Fibroblast of peridontal ligament (primary cell): ENCODE data around the gene FGF6.
"Not testable (repeated sequence)": the region's sequence is repeated elsewhere in the genome, so short reads cannot be mapped to it uniquely, and the experiment has no call there.

Experiments used
- DNase-seq: peaks from one replicate; pipeline ENCODE4 v3.0.0-alpha.2; 2010; ENCODE audit errors: extremely low read depth

FGF6 gene, protein sequence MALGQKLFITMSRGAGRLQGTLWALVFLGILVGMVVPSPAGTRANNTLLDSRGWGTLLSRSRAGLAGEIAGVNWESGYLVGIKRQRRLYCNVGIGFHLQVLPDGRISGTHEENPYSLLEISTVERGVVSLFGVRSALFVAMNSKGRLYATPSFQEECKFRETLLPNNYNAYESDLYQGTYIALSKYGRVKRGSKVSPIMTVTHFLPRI

GRCh38 chr12:4445156-4446101 lies at the start of gene FGF6:
Gene FGF6 (minus strand): TSS chr12:4445815. CDS start chr12:4445570, 245 bp downstream.
- DNase-seq: no peak

DNA sequence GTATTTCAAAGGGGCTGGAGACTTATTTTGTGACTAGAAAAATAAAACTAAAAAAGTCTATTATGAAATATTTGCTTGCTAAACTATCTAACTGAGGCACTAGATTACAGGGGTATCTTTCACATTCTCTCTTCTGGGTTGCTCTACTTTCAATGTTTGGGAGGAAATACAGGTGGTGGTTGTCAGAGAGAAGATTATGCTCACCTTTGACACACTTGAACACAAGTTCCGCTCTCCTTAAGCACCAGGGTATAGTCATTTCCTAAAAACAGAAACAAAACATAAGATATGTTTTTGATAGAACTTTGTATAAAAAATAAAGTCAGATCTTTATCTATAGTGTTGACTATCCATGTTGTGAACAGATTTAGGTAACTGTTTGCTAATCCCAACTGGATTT lies 45.4 kb upstream of the FGF6 start:
- DNase-seq: no peak

- no peak for DNase-seq
Measured at GRCh38 chr12:4489556-4489955, 43.9 kb upstream of the FGF6 start.

GRCh38 chr12:4486980-4487379 lies 41.4 kb upstream of the FGF6 start:
- DNase-seq: no peak

- DNase-seq: no peak
Measured at GRCh38 chr12:4486049-4486699, 40.6 kb upstream of the FGF6 start.

- DNase-seq: no peak
Measured at GRCh38 chr12:4483885-4484823, 38.5 kb upstream of the FGF6 start.

- no peak for DNase-seq
Measured at GRCh38 chr12:4482936-4483335, 37.3 kb upstream of the FGF6 start.

DNA sequence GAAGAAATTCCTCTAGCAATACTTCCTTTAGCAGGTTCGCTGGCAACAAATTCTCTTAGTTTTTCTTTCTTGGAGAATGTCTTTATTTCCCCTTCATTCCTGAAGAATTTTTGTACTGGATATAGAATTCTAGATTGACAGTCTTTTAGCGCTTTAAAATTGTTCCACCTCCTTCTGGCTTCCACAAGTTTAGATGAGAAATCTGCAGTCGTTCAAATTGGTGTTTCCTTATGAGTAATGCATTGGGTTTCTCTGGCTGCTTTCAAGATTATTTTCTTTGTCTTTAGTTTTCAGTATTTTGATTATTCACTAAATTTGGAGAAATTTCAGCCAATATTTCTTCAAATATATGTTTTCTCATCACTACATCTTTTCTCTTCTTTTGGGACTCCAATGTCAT lies 33.3 kb upstream of the FGF6 start:
- no peak for DNase-seq

GRCh38 chr12:4477129-4477528 lies 31.5 kb upstream of the FGF6 start:
- DNase-seq: no peak

DNA sequence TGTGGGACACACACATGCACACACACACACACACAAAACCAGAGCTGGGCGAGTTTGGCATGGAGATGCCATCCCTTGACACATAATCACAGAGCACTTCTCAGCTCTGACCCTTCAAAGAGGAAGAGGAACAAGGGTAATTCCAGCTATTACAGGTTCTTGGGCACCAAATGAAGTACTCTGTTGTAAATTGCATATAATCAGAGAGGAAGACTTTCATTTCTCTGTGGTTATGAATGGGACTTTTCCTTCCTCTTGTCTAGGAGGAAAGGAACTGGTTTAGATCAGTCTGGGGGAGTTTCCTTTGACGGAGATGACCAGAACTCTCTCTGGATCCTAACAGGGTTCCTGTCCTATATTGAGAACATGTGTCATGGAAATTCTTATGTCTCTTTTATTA lies 26.4 kb upstream of the FGF6 start:
- no peak for DNase-seq

DNA sequence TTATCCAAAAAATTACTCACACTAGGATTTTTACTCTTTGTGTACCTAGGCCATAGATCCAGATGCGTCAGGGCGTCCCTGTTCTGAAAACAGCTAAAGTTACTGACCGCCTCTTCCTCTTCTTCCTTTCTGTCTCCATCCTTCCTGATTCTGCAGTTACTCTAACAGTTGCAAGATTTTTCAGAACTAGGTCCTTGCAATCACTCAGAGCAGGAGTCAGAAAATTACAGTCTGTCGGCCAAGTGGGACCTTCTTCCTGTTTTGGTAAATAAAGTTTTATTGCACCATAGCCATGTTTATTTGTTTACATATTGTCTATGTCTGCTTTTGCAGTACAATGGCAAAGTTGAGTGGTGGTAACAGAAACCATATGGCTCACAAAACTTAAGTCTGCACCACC lies 25.6 kb upstream of the FGF6 start:
- DNase-seq: no peak

DNA sequence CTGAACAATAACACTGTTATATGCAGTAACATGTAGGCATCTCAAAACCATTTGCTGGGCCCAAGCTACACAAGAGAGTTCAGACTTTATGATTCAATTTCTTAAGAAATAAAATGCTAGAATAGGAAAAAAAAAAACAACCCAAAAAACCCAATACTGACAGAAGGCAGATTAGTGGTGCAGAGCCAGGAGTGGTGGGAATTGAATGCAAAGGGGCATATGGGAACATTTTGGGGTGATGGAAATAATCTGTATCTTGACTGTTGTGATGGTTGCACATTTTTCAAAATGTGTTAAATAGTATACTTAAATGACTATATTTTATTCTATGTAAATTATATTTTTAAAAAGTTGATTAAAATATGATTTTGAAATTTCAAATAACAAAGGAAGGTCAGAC lies 23.4 kb upstream of the FGF6 start:
- no peak for DNase-seq

GRCh38 chr12:4460761-4461160 lies 15.1 kb upstream of the FGF6 start:
- DNase-seq: no peak

DNA sequence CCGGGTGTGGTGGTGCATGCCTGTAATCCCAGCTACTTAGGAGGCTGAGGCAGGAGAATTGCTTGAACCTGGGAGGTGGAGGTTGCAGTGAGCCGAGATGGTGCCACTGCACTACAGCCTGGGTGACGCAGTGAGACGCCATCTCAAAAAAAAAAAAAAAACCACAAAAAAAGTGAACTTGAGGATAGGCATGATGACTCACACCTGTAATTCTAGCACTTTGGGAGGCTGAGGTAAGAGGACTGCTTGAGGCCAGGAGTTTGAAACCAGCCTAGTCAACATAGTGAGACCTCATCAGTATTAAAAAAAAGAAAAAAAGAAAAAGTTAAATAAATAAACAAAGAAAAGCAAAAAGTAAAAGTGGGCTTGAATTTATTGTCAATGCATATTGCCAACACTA lies 10.2 kb upstream of the FGF6 start:
- not testable (repeated sequence) for DNase-seq

GRCh38 chr12:4454315-4454860 lies 8.8 kb upstream of the FGF6 start:
- DNase-seq: no peak

DNA sequence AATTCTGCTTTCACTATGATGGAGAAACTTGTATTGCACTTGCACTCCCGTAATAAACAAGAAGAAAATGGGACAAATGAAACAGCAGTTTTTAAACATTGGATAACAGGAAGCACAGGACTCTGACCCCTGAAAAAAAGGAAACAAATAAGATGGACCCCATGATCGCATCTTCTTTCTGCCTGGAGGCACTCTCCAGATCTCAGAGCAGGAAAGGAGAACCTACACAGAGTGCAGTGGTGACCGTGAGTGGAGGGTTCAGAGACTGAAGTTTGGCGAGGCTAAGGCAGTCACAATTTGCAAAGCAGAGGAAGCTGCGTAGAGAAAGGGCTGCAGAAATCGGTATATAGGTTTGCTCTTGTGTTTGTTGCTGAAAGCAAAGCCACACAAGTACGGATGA lies 6.1 kb upstream of the FGF6 start:
- DNase-seq: no peak

GRCh38 chr12:4450551-4451112 lies 5.0 kb upstream of the FGF6 start:
- DNase-seq: no peak

DNA sequence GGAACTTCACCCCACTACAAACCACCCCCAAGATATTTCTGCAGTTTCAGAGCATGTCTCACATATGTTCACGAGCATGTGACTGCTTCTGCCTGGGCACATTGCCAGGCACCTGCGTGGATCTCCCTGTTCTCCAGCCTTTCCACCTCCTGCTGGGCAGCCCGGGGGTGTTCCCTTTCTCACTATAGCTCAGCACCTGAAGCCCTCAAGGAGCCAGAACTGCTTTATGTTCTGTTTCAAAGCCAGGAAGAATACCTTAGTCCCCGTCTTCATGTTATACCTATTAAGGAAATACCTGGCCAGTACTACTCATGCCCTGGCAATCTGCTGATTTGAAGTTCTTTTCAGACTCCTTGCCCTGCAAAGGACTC lies 4.2 kb upstream of the FGF6 start:
- DNase-seq: no peak

GRCh38 chr12:4448943-4449850 lies 3.6 kb upstream of the FGF6 start:
- no peak for DNase-seq

GRCh38 chr12:4448371-4448940 lies 2.8 kb upstream of the FGF6 start:
- DNase-seq: no peak
